ENCODE measurements around the gene ZNF106.

DNA sequence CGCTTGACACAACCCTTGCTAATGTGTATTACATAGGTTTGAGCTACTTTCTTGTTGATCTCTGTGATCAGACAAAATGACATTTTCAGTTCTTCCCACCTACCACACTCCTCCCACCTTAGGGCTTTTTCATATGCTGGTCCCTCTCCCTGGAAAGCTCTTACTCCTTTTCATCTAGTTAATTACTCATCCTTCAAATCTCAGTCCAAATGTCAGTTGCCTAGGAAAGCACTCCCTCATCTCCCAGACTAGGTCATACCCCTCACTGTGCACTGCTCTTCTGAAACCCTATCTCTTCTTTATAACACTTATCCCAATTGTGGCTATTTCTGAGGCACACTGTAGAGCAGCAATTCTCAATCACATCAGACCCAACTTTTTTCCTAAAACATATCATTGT lies 7.3 kb downstream of the ZNF106 start:
- no peak for TF ChIP-seq ZFP30 (CRISPR knock-in tag; IDR thresholded peaks at IDR 0.05)
- TF ChIP-seq, protein P1, sequence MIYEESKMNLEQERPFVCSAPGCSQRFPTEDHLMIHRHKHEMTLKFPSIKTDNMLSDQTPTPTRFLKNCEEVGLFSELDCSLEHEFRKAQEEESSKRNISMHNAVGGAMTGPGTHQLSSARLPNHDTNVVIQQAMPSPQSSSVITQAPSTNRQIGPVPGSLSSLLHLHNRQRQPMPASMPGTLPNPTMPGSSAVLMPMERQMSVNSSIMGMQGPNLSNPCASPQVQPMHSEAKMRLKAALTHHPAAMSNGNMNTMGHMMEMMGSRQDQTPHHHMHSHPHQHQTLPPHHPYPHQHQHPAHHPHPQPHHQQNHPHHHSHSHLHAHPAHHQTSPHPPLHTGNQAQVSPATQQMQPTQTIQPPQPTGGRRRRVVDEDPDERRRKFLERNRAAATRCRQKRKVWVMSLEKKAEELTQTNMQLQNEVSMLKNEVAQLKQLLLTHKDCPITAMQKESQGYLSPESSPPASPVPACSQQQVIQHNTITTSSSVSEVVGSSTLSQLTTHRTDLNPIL (CRISPR knock-in tag; IDR thresholded peaks at IDR 0.05; ENCODE audit: low read depth), result no peak
- no peak for TF ChIP-seq ARNTL (CRISPR knock-in tag; IDR thresholded peaks at IDR 0.05; ENCODE audit: borderline replicate concordance, low read depth)
- no peak for TF ChIP-seq BACH2 (CRISPR knock-in tag; IDR thresholded peaks at IDR 0.05; ENCODE audit: borderline replicate concordance)
- TF ChIP-seq ISL1 (CRISPR knock-in tag; IDR thresholded peaks at IDR 0.05), result no peak
- no peak for TF ChIP-seq ESRRG (CRISPR knock-in tag; IDR thresholded peaks at IDR 0.05)
- no peak for TF ChIP-seq ZFP3 (CRISPR knock-in tag; IDR thresholded peaks at IDR 0.05)
- no peak for TF ChIP-seq ZNF70 (CRISPR knock-in tag; IDR thresholded peaks at IDR 0.05)
- TF ChIP-seq GLIS3 (CRISPR knock-in tag; IDR thresholded peaks at IDR 0.05), result no peak
- no peak for TF ChIP-seq CSDC2 (CRISPR knock-in tag; IDR thresholded peaks at IDR 0.05)
- TF ChIP-seq PPARA (CRISPR knock-in tag; IDR thresholded peaks at IDR 0.05; ENCODE audit: borderline replicate concordance), result no peak
